Measurements from ENCODE around the gene ANAPC5. TPM values are rescaled to one million over a fixed set of nuclear protein-coding genes. Genes with fewer than 3 reads are reported as not detected.

The ANAPC5 gene
- total RNA-seq, 2 donors from 2014 or later, result 70.6 to 86.2 TPM

DNA sequence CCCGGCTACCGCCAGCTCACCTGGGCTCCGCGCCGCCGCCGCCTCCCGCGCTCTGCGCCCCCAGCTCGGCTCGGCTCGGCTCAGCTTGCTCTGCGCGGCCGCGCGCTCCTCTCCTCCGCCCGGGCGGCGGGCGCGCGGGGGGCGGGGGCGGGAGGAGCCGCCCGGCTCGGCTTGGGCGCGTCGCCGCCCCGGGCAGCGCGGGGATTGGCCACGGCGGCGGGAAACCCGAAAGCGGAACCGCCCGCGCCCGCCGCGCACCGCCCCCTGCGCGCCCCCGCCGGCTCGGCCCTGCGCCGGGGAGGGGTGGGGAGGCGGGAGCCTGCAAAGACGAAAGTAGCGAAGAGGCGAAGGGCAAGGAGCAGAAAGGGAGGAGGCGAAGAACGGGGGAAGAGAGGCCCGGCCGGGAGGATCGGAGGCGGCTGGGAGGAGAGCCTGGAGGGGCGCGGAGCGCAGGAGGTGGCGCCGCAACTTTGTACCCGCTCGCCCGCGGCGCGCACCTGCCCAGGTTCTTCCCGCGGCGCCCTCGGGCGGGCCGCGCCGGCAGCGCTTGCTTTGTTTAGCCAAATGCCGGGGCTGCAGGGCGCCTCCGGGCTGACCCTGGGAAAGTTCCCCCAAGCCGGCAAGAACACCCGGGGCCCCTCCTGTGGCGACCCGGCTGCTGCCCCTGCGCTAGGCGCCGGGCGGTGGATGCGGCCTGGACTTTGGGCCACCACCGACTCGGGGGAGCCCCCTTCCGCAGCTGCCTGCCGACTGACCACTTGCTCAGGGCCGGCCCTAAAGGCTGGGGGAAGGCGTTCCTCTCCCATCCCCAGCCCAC is 55.4 kb downstream of the ANAPC5 start, which contains the start of gene CAMKK2:
Gene CAMKK2 (minus strand): TSS at position 92 of the 817 bp plus-strand sequence. CDS start 22,183 bp downstream, outside the sequence.
- H3K4me3 ChIP-seq, result peak within 1 kb of the TSS; percentile 87
- H3K9ac ChIP-seq (ENCODE audit: low read depth in 2 of 2, low read length in 2 of 2), result peak within 1 kb of the TSS; percentile 92 to 98
- no peak for TF ChIP-seq CTCF (IDR thresholded peaks at IDR 0.05)
- no peaks in the 10 kb centered on the region for H3K9me3 ChIP-seq
- intact Hi-C loops (cut with DNase I), result no loop called here
- H3K27me3 ChIP-seq, result no peaks in the 10 kb centered on the region
- H3K4me1 ChIP-seq, result peaks cover 8% of the 10 kb centered on the region
- peak; percentile 89 for DNase-seq
- H3K27ac ChIP-seq, result peak within 1 kb of the TSS; percentile 86
- H3K36me3 ChIP-seq, result no peaks in the 10 kb centered on the region

- H3K9me3 ChIP-seq, result no peaks in the 10 kb centered on the region
- no peaks in the 10 kb centered on the region for H3K27me3 ChIP-seq
- DNase-seq, result peak; percentile 67
- peak overlapping the region; percentile 73 for H3K27ac ChIP-seq
- H3K4me1 ChIP-seq, result peaks cover 8% of the 10 kb centered on the region
- H3K36me3 ChIP-seq, result no peaks in the 10 kb centered on the region
- peak overlapping the region; percentile 87 for H3K4me3 ChIP-seq
- peak overlapping the region; percentile 91 to 98 for H3K9ac ChIP-seq (ENCODE audit: low read depth in 2 of 2, low read length in 2 of 2)
- intact Hi-C loops (cut with DNase I), result no loop called here
- no peak for TF ChIP-seq CTCF (IDR thresholded peaks at IDR 0.05)
These were observed 56.2 kb downstream of the ANAPC5 start for GRCh38 chr12:121295746-121296617.

DNA sequence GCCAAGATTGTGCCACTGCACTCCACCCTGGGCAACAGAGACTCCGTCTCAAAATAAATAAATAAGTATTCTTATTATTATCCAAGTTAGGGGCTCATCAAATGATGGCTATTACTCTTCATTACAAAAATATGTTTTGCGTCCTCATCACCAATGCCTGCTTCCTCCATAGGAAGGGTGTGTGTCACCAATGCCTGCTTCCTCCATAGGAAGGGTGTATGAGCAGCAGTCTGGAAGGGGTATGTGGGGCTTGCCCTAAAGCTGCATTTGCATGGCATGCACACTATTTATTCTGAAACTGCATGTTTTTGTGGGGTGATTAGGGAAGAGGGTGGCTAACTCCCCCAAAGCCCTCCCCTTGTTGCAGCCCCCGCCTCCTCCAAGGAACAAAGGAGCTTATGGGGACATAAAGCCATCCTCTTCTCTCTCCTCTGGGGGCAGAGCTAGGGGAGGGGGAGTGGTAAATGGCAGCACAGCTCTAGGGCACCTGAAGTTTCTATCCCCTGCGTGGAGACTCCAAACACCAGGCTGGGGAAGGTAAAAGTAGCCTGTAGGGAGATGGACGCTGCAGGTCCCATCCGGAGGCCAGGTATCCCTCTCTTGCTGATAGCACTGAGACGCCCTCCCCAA is 57.0 kb downstream of the ANAPC5 start:
- no peak for DNase-seq
- H3K4me1 ChIP-seq, result peaks cover 8% of the 10 kb centered on the region
- H3K9me3 ChIP-seq, result no peaks in the 10 kb centered on the region
- no peaks in the 10 kb centered on the region for H3K36me3 ChIP-seq
- no peaks in the 10 kb centered on the region for H3K27me3 ChIP-seq
- H3K9ac ChIP-seq (ENCODE audit: low read depth in 2 of 2, low read length in 2 of 2), result peak overlapping the region; percentile 91 to 98
- no peak for TF ChIP-seq CTCF (IDR thresholded peaks at IDR 0.05)
- no peak overlapping the region for H3K27ac ChIP-seq
- intact Hi-C loops (cut with DNase I), result no loop called here
- peak overlapping the region; percentile 87 for H3K4me3 ChIP-seq

DNA sequence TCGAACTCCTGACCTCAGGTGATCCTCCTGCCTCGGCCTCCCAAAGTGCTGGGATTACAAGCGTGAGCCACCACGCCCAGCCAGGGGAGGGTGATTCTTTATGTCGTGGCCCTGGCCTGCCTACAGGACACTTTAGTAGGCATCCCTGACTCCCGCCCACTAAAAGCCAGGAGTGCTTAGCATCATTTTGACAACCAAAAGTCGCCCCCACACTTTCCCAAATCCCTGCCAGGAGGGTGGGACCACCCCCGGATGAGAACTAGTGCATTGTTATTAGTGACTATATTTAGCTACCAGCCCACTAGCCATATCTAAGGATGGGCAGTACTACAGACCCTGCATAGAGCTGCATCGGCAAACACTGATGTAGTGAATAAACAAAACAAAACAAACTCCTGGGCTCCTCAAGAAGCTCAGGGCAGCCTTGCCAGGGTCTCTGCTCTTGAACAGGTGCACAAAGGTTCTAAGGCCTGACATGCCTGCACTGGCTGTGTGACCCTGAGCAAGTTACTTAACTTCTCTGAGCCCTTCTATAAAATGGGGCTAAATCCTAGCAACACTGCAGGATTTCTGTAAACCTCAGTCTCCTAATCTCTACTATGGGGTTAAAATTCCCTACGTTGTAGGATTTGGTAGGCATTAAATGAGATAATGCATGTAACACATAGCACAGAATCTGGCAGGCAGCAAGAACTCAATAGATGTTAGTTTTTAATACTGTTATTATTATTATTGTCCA is 57.9 kb downstream of the ANAPC5 start:
- Histone ChIP-seq H3K27me3 (no peaks in the 10 kb centered on the region), H3K4me1 (peaks cover 8% of the 10 kb centered on the region), H3K4me3 (no peak overlapping the region), H3K9ac (ENCODE audit: low read depth in 2 of 2, low read length in 2 of 2) (no peak overlapping the region), H3K36me3 (no peaks in the 10 kb centered on the region), H3K27ac (no peak overlapping the region), H3K9me3 (no peaks in the 10 kb centered on the region)
- intact Hi-C loops (cut with DNase I), result no loop called here
- no peak for TF ChIP-seq CTCF (IDR thresholded peaks at IDR 0.05)
- no peak for DNase-seq
